Stimulated activated naive CD4-positive, alpha-beta T cell (primary cell): Measurements from ENCODE around the gene CPN2.

ENCODE experiments used
- DNase-seq, 6 experiments: peaks; one replicate each; lab custom pipeline; 2025; lab: John Stamatoyannopoulos, UW

Gene CPN2

GRCh38 chr3:194313560-194314387, 37.4 kb downstream of the CPN2 start:
- no peak for DNase-seq

- no peak for DNase-seq
Measured at GRCh38 chr3:194312743-194313281, 38.3 kb downstream of the CPN2 start.

GRCh38 chr3:194312186-194312742, 38.9 kb downstream of the CPN2 start:
- no peak for DNase-seq

- DNase-seq = no peak
Measured at GRCh38 chr3:194311000-194311399, 40.1 kb downstream of the CPN2 start.

GRCh38 chr3:194310060-194310835, 40.9 kb downstream of the CPN2 start:
- DNase-seq = no peak

GRCh38 chr3:194308601-194309449, 42.3 kb downstream of the CPN2 start:
- no peak for DNase-seq

GRCh38 chr3:194307849-194308248, 43.3 kb downstream of the CPN2 start:
- no peak for DNase-seq

- peak in 3 of 6 experiments; percentile 53 to 67 (median 62) for DNase-seq
Measured at GRCh38 chr3:194306771-194307640, 44.1 kb downstream of the CPN2 start.

GRCh38 chr3:194306109-194306686, 44.9 kb downstream of the CPN2 start:
- DNase-seq = peak; percentile 13 to 68 (median 50)

- no peak for DNase-seq
Measured at GRCh38 chr3:194305356-194306108, 45.6 kb downstream of the CPN2 start.

GRCh38 chr3:194304186-194304917, 46.8 kb downstream of the CPN2 start:
- no peak for DNase-seq

- DNase-seq = no peak
Measured at GRCh38 chr3:194303749-194304148, 47.4 kb downstream of the CPN2 start.

- no peak for DNase-seq
Measured at GRCh38 chr3:194301730-194302129, 49.4 kb downstream of the CPN2 start.

- DNase-seq = no peak
Measured at GRCh38 chr3:194300936-194301335, 50.2 kb downstream of the CPN2 start.

GRCh38 chr3:194300382-194300758, 50.8 kb downstream of the CPN2 start:
- DNase-seq = no peak

GRCh38 chr3:194298331-194299227, 52.5 kb downstream of the CPN2 start:
- no peak for DNase-seq

- no peak for DNase-seq
Measured at GRCh38 chr3:194296454-194297263, 54.5 kb downstream of the CPN2 start.
